Thymus (tissue), 11 donors: Measurements from ENCODE around the gene RAB44. TPM values are rescaled to one million over a fixed set of nuclear protein-coding genes. Genes with fewer than 3 reads are reported as not detected.

Source experiments
- DNase-seq, 9 donors: peaks; one replicate each; pipeline ENCODE4 v3.0.0-alpha.2; 2013; ENCODE audit warnings: low spot score in 9 of 9, low read depth in 6 of 9, missing footprints in 1 of 9
- H3K27ac ChIP-seq, 2 donors: one replicate each; pipeline ENCODE4 v1.5.1; 2013; ENCODE audit warnings: control low read depth in 1 of 2, low read depth in 1 of 2, low read length in 1 of 2, mild to moderate bottlenecking in 1 of 2, moderate library complexity in 1 of 2
- H3K27me3 ChIP-seq, 2 donors: one replicate each; pipeline ENCODE4 v1.5.1; 2013; ENCODE audit warnings: low read length in 1 of 2; ENCODE audit not compliant: control insufficient read depth in 2 of 2, insufficient read depth in 1 of 2
- H3K36me3 ChIP-seq, 2 donors: one replicate each; pipeline ENCODE4 v1.5.1; 2013; ENCODE audit warnings: low read length in 1 of 2, mild to moderate bottlenecking in 1 of 2, moderate library complexity in 1 of 2; ENCODE audit not compliant: control insufficient read depth in 2 of 2, insufficient read depth in 2 of 2
- H3K4me1 ChIP-seq, 2 donors: one replicate each; pipeline ENCODE4 v1.5.1; 2013; ENCODE audit warnings: low read length in 2 of 2; ENCODE audit not compliant: control insufficient read depth in 2 of 2, insufficient read depth in 2 of 2
- H3K4me3 ChIP-seq, 2 donors: one replicate each; pipeline ENCODE4 v1.5.1; 2013; ENCODE audit warnings: low read length in 2 of 2, control low read depth in 1 of 2, mild to moderate bottlenecking in 1 of 2
- H3K9me3 ChIP-seq, 2 donors: one replicate each; pipeline ENCODE4 v1.5.1; 2013; ENCODE audit warnings: low read length in 1 of 2, mild to moderate bottlenecking in 1 of 2; ENCODE audit not compliant: control insufficient read depth in 2 of 2, insufficient read depth in 1 of 2
- WGBS: extraction: QIAGEN DNeasy Blood & Tissue Kit; methylation state at CpG from one replicate; pipeline ENCODE4 v1.1.7; 2013; 5-methylcytosine and 5-hydroxymethylcytosine counted together
- polyA plus RNA-seq: library from polyadenylated mRNA; stranded (reverse); fragments of 200-250 nt; gene quantifications from one replicate; pipeline ENCODE4 v1.2.3, GENCODE V29; 2013
- total RNA-seq: library from RNA; stranded (reverse); fragments of 120-200 nt; gene quantifications from one replicate; pipeline ENCODE4 v1.2.4, GENCODE V29; 2013
- donor health status: healthy.

The RAB44 gene
- total and polyA plus RNA-seq, 2 donors = 0.27 to 0.28 TPM

DNA sequence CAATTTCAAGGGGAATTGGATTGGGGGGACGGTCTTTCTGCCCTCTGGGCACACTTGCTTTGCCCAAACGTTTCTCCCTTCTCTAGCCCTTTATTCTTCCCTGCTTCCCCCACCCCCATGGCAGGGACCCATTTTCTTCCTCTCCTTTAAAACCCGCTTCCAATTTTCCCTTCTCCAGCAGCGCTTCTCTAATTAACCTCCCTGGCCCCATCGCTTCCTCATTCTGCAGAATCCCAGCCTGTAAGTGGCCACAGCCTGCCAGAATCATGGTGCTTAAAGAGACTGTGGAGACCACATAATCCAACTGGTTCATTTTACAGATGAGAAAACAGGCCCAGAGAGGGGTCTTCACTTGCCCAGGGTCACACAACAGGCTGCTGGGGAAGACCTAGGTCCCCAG, 80.2 kb downstream of the RAB44 start:
- Histone ChIP-seq H3K27ac (no peak overlapping the region), H3K4me1 (peaks cover 0 to 6% of the 10 kb centered on the region in 2 donors), H3K36me3 (no peaks in the 10 kb centered on the region), H3K27me3 (peaks cover 0 to 4% of the 10 kb centered on the region in 2 donors), H3K4me3 (no peak overlapping the region), H3K9me3 (no peaks in the 10 kb centered on the region)
- DNase-seq = no peak
- 77% methylated on average over 5 of the region's 5 CpGs for WGBS

DNA sequence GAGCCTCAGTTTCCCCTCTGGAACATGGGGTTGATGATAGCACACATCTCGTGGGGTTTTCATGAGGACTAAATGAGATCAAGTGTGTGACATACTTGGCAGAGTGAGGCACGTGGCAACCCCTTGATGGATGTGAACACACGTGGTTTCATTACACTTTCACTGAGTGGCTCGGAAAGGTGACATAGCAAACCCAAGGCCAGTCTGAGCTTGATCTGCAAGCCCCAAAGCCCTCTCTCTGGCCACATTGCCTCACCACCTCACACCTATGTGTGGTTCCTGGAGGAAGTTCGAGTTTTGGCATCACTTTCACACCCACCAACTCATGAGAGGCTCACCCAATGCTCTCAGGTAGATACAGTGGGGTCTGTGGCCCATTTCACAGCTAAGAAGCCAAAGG, 81.6 kb downstream of the RAB44 start:
- 88% methylated on average over 5 of the region's 5 CpGs for WGBS
- no peak for DNase-seq
- H3K36me3 ChIP-seq = no peaks in the 10 kb centered on the region
- H3K27me3 ChIP-seq = peaks cover 0 to 4% of the 10 kb centered on the region in 2 donors
- no peak overlapping the region for H3K27ac ChIP-seq
- H3K4me1 ChIP-seq = peaks cover 0 to 6% of the 10 kb centered on the region in 2 donors
- no peak overlapping the region for H3K4me3 ChIP-seq
- H3K9me3 ChIP-seq = no peaks in the 10 kb centered on the region

DNA sequence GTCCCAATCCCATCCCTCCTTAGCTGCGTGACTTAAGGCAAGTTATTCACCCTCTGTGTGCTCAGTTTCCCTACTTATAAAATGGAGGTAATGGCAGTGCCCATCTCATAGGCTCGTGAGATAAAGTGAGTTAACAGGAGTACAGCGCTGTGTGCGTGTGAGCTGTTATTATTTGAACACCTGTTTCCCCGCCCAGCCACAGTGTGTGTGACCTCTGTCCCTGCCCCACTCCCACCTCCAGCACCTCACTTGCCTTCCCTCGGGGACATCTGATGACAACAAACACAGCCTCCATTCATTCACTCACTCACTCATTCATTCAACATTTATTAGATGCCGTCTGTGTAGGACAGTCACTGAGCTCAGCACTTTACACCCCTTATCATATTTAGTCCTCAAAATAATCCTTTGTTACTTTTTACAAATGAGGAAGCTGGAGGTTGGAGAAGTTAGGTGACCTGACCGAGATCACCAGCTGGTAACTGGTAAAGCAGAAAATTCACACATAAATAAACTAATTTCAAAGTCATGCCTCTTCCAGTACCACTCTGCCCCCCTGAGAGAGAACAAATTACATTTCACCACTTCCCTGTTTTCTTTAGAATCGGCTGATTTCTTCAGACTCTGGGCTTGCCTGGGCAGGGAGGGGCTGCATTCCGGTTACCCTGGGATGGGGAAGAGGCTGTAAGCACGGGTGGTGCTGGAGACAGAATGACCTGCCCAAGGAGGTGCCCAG, 83.0 kb downstream of the RAB44 start:
- Histone ChIP-seq H3K9me3 (no peaks in the 10 kb centered on the region), H3K4me3 (no peak overlapping the region), H3K36me3 (no peaks in the 10 kb centered on the region), H3K27me3 (peaks cover 0 to 4% of the 10 kb centered on the region in 2 donors), H3K4me1 (peaks cover 0 to 6% of the 10 kb centered on the region in 2 donors), H3K27ac (no peak overlapping the region)
- 42% methylated on average over 11 of the region's 11 CpGs for WGBS
- no peak for DNase-seq

DNA sequence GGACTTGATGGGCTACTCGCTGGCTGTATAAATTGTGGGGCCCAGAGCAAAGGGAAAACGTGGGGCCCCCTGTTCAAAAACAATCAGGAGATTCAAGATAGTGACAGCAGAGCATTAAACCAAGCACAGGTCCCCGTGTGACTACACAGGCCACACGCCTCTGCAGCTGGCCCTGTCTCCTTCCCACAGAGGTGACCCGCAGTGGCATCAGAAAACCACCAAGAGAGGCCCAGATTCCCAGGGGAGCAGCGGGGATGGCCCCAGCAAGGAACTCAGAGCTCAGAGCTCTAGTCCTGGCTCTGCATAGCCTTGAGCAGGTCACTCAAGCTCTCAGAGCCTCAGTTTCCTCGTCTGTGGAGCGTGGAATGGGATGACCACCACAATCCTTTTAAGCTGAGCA, 84.0 kb downstream of the RAB44 start:
- DNase-seq = no peak
- 88% methylated on average over 8 of the region's 8 CpGs for WGBS
- no peaks in the 10 kb centered on the region for H3K36me3 ChIP-seq
- H3K27me3 ChIP-seq = peaks cover 0 to 1% of the 10 kb centered on the region in 2 donors
- no peaks in the 10 kb centered on the region for H3K9me3 ChIP-seq
- no peak overlapping the region for H3K27ac ChIP-seq
- H3K4me3 ChIP-seq = no peak overlapping the region
- peaks cover 0 to 6% of the 10 kb centered on the region in 2 donors for H3K4me1 ChIP-seq

Other genes starting within 250 kb of the RAB44 start
- 20.0 TPM for gene STK38, start 150.3 kb upstream of the RAB44 start, total RNA-seq
- 50.0 TPM for gene STK38, start 150.3 kb upstream of the RAB44 start, polyA plus RNA-seq
- gene SRSF3, start 103.5 kb upstream of the RAB44 start, total RNA-seq = 454 TPM
- 299 TPM for gene SRSF3, start 103.5 kb upstream of the RAB44 start, polyA plus RNA-seq
- 13.1 TPM for gene CDKN1A, start 19.1 kb upstream of the RAB44 start, total RNA-seq
- gene CDKN1A, start 19.1 kb upstream of the RAB44 start, polyA plus RNA-seq = 81.2 TPM
- gene CPNE5, start 141.6 kb downstream of the RAB44 start, total RNA-seq = 0.57 TPM
- gene CPNE5, start 141.6 kb downstream of the RAB44 start, polyA plus RNA-seq = 3.4 TPM
- gene PPIL1, start 177.0 kb downstream of the RAB44 start, total RNA-seq = 29.8 TPM
- 22.5 TPM for gene PPIL1, start 177.0 kb downstream of the RAB44 start, polyA plus RNA-seq
- gene C6orf89, start 188.1 kb downstream of the RAB44 start, total RNA-seq = 20.5 TPM
- 19.5 TPM for gene C6orf89, start 188.1 kb downstream of the RAB44 start, polyA plus RNA-seq